ENCODE results near the gene RUNX3.
"Not testable (repeated sequence)": the region's sequence is repeated elsewhere in the genome, so short reads cannot be mapped to it uniquely, and the experiment has no call there.

Gene RUNX3

DNA sequence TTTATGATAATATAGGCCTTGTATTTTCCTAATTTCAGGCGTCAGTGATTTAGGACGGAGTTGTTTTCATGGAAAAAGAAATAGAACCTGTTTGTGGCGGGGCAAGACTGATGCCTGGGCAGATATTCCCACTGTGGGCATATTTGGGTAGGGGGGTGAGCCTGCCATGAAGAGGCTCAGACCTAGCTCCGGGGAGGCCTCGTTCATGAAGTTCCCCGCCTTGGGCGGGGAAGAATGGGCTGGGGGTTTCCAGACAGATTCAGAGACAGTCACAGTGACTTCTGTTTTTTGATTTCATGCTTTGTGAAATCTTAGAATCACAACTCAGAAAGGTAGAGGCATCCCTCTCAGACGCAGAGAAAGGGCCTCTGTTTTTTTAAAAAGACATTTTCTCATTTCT is 36.1 kb downstream of the RUNX3 start:
- TF ChIP-seq CTCF (IDR thresholded peaks at IDR 0.05; ENCODE audit: control insufficient read depth, insufficient read depth, low read depth, low read length, missing control alignments) = no peak
- no peak for DNase-seq (ENCODE audit: low read depth)
- no peak overlapping the region for H3K4me3 ChIP-seq (ENCODE audit: control insufficient read depth, low read depth, low read length)

DNA sequence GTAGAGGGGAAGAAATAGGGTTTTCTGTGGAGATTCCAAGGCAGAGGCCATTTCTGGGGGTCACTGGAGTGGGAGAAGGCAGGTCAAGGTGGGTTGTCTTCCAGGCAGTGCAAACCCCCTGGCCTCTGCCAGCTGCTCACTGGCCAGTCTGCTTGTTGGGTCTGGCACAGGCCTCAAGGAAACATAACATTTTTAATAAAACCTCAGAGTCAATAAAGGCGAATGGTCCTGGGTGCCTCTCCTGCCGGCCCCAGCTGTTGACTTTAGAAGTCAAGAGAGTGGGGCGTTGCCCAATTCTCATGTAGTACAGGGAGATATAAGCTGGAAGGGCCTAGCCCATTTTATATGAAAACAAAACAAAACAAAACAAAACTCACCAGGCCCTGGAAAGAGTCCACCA is 36.6 kb downstream of the RUNX3 start:
- TF ChIP-seq CTCF (IDR thresholded peaks at IDR 0.05; ENCODE audit: control insufficient read depth, insufficient read depth, low read depth, low read length, missing control alignments) = no peak
- no peak for DNase-seq (ENCODE audit: low read depth)
- H3K4me3 ChIP-seq (ENCODE audit: control insufficient read depth, low read depth, low read length) = no peak overlapping the region

DNA sequence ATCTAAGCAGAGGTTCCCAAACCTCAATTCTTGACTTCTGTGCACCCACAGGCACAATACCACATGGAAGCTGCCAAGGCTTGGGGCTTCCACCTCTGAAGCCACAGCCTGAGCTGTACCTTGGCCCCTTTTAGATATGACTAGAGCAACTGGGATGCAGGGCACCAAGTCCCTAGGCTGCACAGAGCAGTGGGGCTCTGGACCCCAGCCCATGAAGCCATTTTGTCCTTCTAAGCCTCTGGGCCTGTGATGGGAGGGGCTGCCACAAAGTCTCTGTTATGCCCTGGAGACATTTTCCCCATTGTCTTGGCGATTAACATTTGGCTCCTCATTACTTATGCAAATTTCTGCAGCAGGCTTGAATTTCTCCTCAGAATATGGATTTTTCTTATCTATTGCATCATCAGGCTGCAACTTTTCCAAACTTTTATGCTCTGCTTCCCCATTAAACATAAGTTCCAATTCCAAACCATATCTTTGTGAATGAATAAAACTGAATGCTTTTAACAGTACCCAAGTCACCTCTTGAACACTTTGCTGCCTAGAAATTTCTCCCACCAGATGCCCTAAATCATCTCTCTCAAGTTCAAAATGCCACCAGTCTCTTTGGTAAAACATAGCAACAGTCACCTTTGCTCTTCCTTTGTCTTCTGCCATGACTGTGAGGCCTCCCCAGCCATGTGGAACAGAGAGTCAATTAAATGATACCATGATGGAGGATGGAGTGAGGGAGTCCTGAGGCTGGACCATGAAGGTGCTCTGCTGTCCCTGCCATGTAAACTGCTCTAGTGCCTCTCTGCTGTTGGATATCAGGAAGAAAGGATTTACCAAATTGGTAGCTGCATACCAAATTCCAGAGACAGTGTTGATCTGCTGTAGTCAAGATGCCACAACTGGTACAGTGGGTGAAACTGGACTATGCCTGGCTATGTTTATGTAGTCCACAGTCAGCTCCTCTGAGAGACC is 37.6 kb downstream of the RUNX3 start:
- DNase-seq (ENCODE audit: low read depth) = no peak
- no peak for TF ChIP-seq CTCF (IDR thresholded peaks at IDR 0.05; ENCODE audit: control insufficient read depth, insufficient read depth, low read depth, low read length, missing control alignments)

DNA sequence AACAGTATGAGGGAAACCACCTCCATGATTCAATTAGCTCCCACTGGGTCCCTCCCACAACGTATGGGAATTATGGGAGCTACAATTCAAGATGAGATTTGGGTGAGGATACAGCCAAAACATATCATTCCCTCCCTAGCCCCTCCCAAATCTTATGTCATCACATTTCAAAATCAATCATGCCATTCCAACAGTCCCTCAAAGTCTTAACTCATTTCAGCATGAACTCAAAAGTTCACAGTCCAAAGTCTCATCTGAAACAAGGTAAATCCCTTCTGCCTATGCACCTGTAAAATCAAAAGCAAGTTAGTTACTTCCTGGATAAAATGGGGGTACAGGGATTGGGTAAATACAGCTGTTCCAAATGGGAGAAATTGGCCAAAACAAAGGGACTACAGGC is 38.7 kb downstream of the RUNX3 start:
- H3K4me3 ChIP-seq (ENCODE audit: control insufficient read depth, low read depth, low read length); DNase-seq (ENCODE audit: low read depth): not testable (repeated sequence)

More for the DNA sequence above, 37.6 kb downstream of the RUNX3 start:
- H3K4me3 ChIP-seq (ENCODE audit: control insufficient read depth, low read depth, low read length) = no peak overlapping the region

DNA sequence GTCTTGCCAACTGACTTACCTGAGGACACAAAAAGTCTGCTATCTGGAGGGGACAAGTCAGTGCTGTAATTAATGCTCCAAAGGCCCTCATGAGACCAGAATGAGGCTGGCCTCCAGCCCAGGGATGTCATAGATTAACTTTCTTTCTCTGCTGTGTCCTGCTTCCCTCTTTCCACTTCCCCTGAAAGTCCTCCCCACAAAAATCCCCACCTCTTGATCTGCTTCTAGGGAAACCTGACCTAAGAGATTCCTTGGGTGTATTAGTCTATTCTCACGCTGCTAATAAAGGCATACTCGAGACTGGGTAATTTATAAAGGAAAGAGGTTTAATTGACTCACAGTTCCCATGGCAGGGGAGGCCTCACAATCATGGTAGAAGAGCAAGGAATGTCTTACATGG is 39.2 kb downstream of the RUNX3 start:
- TF ChIP-seq CTCF (IDR thresholded peaks at IDR 0.05; ENCODE audit: control insufficient read depth, insufficient read depth, low read depth, low read length, missing control alignments) = no peak
- no peak overlapping the region for H3K4me3 ChIP-seq (ENCODE audit: control insufficient read depth, low read depth, low read length)
- DNase-seq (ENCODE audit: low read depth) = no peak

GRCh38 chr1:24888971-24889676 is 41.0 kb downstream of the RUNX3 start:
- peak; percentile 57 for DNase-seq (ENCODE audit: low read depth)
- no peak for TF ChIP-seq CTCF (IDR thresholded peaks at IDR 0.05; ENCODE audit: control insufficient read depth, insufficient read depth, low read depth, low read length, missing control alignments)
- no peak overlapping the region for H3K4me3 ChIP-seq (ENCODE audit: control insufficient read depth, low read depth, low read length)

Measured in AG09309 (cell line).